Measurements from ENCODE around the gene TENM3. TPM values are rescaled to one million over a fixed set of nuclear protein-coding genes. Genes with fewer than 3 reads are reported as not detected.

Gene TENM3
- total RNA-seq, 1 experiment from 2014 or later: 71.0 TPM

DNA sequence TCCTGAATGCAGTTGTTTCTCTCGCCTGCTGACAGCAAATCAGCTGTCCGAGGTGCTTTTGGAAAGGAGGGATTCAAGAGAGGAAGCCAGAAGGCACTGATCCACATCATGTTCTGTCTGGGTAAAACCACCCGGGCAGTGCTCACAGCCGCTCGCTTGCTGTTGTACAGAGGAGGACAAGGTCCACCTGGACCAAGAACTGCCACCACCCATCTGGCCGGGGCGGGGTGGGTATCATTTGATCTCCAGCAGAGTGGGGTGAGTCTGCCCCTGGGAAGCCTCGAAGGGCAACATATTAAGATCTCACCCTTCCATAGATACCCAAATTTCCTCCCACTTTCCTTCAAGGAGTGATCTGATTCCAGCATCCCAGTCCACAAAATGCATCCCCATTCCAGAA, 560.9 kb downstream of the TENM3 start:
- peaks cover 5% of the 10 kb centered on the region for H3K27me3 Mint-ChIP-seq (ENCODE audit: low read depth)
- H3K9me3 Mint-ChIP-seq: peaks cover 5% of the 10 kb centered on the region
- DNase-seq (ENCODE audit: low spot score) (no peak), ATAC-seq (no peak)
- TF ChIP-seq ETV6 (CRISPR knock-in tag; IDR thresholded peaks at IDR 0.05) (no peak), HMGA2 (CRISPR knock-in tag; IDR thresholded peaks at IDR 0.05) (no peak), SOX15 (CRISPR knock-in tag; IDR thresholded peaks at IDR 0.05) (no peak), ZNF281 (CRISPR knock-in tag; IDR thresholded peaks at IDR 0.05) (no peak), CTCF (IDR thresholded peaks at IDR 0.05) (no peak), FOXK1 (CRISPR knock-in tag; IDR thresholded peaks at IDR 0.05) (no peak), HMGXB4 (CRISPR knock-in tag; IDR thresholded peaks at IDR 0.05) (no peak), SP1 (CRISPR knock-in tag; conservative IDR thresholded peaks at IDR 0.05) (no peak), MXD4 (CRISPR knock-in tag; IDR thresholded peaks at IDR 0.05; ENCODE audit: borderline replicate concordance) (no peak), PRRX2 (CRISPR knock-in tag; IDR thresholded peaks at IDR 0.05) (no peak), ZNF423 (CRISPR knock-in tag; IDR thresholded peaks at IDR 0.05) (no peak), NR2C2 (CRISPR knock-in tag; IDR thresholded peaks at IDR 0.05) (no peak), FOXJ3 (CRISPR knock-in tag; IDR thresholded peaks at IDR 0.05; ENCODE audit: borderline replicate concordance) (no peak), GABPB1 (CRISPR knock-in tag; IDR thresholded peaks at IDR 0.05) (no peak), ZNF425 (CRISPR knock-in tag; conservative IDR thresholded peaks at IDR 0.05) (no peak), ZBTB43 (CRISPR knock-in tag; IDR thresholded peaks at IDR 0.05) (no peak), ZNF671 (CRISPR knock-in tag; IDR thresholded peaks at IDR 0.05) (no peak)
- TF ChIP-seq, protein P1, sequence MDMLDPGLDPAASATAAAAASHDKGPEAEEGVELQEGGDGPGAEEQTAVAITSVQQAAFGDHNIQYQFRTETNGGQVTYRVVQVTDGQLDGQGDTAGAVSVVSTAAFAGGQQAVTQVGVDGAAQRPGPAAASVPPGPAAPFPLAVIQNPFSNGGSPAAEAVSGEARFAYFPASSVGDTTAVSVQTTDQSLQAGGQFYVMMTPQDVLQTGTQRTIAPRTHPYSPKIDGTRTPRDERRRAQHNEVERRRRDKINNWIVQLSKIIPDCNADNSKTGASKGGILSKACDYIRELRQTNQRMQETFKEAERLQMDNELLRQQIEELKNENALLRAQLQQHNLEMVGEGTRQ (CRISPR knock-in tag; IDR thresholded peaks at IDR 0.05): no peak
- TF ChIP-seq, protein P2, sequence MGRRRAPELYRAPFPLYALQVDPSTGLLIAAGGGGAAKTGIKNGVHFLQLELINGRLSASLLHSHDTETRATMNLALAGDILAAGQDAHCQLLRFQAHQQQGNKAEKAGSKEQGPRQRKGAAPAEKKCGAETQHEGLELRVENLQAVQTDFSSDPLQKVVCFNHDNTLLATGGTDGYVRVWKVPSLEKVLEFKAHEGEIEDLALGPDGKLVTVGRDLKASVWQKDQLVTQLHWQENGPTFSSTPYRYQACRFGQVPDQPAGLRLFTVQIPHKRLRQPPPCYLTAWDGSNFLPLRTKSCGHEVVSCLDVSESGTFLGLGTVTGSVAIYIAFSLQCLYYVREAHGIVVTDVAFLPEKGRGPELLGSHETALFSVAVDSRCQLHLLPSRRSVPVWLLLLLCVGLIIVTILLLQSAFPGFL (CRISPR knock-in tag; IDR thresholded peaks at IDR 0.05; ENCODE audit: borderline replicate concordance): no peak
- TF ChIP-seq, protein P3, sequence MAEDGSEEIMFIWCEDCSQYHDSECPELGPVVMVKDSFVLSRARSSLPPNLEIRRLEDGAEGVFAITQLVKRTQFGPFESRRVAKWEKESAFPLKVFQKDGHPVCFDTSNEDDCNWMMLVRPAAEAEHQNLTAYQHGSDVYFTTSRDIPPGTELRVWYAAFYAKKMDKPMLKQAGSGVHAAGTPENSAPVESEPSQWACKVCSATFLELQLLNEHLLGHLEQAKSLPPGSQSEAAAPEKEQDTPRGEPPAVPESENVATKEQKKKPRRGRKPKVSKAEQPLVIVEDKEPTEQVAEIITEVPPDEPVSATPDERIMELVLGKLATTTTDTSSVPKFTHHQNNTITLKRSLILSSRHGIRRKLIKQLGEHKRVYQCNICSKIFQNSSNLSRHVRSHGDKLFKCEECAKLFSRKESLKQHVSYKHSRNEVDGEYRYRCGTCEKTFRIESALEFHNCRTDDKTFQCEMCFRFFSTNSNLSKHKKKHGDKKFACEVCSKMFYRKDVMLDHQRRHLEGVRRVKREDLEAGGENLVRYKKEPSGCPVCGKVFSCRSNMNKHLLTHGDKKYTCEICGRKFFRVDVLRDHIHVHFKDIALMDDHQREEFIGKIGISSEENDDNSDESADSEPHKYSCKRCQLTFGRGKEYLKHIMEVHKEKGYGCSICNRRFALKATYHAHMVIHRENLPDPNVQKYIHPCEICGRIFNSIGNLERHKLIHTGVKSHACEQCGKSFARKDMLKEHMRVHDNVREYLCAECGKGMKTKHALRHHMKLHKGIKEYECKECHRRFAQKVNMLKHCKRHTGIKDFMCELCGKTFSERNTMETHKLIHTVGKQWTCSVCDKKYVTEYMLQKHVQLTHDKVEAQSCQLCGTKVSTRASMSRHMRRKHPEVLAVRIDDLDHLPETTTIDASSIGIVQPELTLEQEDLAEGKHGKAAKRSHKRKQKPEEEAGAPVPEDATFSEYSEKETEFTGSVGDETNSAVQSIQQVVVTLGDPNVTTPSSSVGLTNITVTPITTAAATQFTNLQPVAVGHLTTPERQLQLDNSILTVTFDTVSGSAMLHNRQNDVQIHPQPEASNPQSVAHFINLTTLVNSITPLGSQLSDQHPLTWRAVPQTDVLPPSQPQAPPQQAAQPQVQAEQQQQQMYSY (CRISPR knock-in tag; IDR thresholded peaks at IDR 0.05): no peak
- no peak overlapping the region for H3K4me3 Mint-ChIP-seq
- no peak overlapping the region for H3K27ac Mint-ChIP-seq
- peaks cover 39% of the 10 kb centered on the region for H3K4me1 Mint-ChIP-seq
- CTCF ChIA-PET: no interaction called here
- H3K36me3 Mint-ChIP-seq: peaks cover 10% of the 10 kb centered on the region
- POLR2A ChIA-PET: no interaction called here
